Measurements from ENCODE around the gene PROCA1.

The PROCA1 gene

DNA sequence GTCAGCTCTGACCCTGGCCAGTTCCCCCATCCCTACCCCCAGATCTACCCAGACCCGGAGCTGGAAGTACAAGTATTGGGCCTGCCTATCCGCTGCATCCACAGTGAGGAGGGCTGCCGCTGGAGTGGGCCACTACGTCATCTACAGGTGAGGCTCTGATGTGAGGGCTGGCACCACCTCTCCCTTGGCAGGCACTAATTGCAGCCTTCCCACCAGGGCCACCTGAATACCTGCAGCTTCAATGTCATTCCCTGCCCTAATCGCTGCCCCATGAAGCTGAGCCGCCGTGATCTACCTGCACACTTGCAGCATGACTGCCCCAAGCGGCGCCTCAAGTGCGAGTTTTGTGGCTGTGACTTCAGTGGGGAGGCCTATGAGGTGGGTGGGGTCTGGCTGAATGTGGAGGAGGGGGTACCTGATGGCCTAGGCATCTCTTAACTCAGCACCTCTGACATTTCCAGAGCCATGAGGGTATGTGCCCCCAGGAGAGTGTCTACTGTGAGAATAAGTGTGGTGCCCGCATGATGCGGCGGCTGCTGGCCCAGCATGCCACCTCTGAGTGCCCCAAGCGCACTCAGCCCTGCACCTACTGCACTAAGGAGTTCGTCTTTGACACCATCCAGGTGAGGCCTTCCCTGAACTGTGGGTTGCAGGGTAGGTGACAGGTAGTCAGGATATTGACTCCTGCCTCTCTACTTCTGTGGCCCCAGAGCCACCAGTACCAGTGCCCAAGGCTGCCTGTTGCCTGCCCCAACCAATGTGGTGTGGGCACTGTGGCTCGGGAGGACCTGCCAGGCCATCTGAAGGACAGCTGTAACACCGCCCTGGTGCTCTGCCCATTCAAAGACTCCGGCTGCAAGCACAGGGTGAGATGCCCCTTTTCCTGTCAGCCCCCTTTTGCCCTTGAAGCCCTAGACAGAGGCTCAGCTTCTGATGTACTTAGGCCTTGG is 36.4 kb upstream of the PROCA1 start:
- DNase-seq (ENCODE audit: low read depth) = no peak
- no peak overlapping the region for H3K4me3 ChIP-seq (ENCODE audit: low read depth, low read length)
- TF ChIP-seq, protein P1, sequence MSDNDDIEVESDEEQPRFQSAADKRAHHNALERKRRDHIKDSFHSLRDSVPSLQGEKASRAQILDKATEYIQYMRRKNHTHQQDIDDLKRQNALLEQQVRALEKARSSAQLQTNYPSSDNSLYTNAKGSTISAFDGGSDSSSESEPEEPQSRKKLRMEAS (IDR thresholded peaks at IDR 0.05; ENCODE audit: low read depth, low read length) = no peak
- no peak for TF ChIP-seq CTCF (IDR thresholded peaks at IDR 0.05; ENCODE audit: low read depth, low read length)
- no peak for TF ChIP-seq MYC (IDR thresholded peaks at IDR 0.05; ENCODE audit: low read depth, low read length)
- no peak for TF ChIP-seq POLR2A (IDR thresholded peaks at IDR 0.05; ENCODE audit: extremely low read depth, insufficient read length)

- no peak overlapping the region for H3K4me3 ChIP-seq (ENCODE audit: low read depth, low read length)
- TF ChIP-seq, protein P1 (IDR thresholded peaks at IDR 0.05; ENCODE audit: low read depth, low read length) = no peak
- TF ChIP-seq CTCF (IDR thresholded peaks at IDR 0.05; ENCODE audit: low read depth, low read length) = no peak
- TF ChIP-seq MYC (IDR thresholded peaks at IDR 0.05; ENCODE audit: low read depth, low read length) = no peak
- TF ChIP-seq POLR2A (IDR thresholded peaks at IDR 0.05; ENCODE audit: extremely low read depth, insufficient read length) = no peak
- no peak for DNase-seq (ENCODE audit: low read depth)
Observed at GRCh38 chr17:28747051-28747691, 35.5 kb upstream of the PROCA1 start.

DNA sequence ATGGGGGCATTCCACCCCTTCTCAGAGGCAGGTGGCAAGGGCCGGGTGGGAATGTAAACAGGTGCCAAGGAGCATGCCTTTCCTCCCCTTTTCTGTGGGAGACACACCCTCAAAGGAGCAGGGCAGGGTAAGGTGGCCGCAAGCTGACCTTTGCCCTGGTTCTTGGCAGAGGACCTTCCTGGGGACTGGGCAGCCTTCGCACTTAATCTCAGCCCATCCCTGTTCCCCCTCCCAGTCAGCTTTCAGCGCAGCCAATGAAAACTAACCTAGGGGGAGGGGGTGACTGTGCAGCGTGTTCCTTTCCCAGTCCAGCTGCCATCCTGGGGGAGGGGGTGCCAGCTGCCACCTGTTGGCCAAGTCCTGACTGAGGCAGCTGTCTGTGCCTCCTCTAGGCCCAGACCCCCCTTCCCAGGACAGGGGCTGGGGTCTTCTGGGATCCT is 34.9 kb upstream of the PROCA1 start:
- TF ChIP-seq CTCF (IDR thresholded peaks at IDR 0.05; ENCODE audit: low read depth, low read length) (no peak), POLR2A (IDR thresholded peaks at IDR 0.05; ENCODE audit: extremely low read depth, insufficient read length) (no peak), MYC (IDR thresholded peaks at IDR 0.05; ENCODE audit: low read depth, low read length) (no peak)
- TF ChIP-seq, protein P1 (IDR thresholded peaks at IDR 0.05; ENCODE audit: low read depth, low read length) = no peak
- DNase-seq (ENCODE audit: low read depth) = no peak
- no peak overlapping the region for H3K4me3 ChIP-seq (ENCODE audit: low read depth, low read length)

- peak overlapping the region; percentile 88 for H3K4me3 ChIP-seq (ENCODE audit: low read depth, low read length)
- TF ChIP-seq CTCF (IDR thresholded peaks at IDR 0.05; ENCODE audit: low read depth, low read length) = no peak
- TF ChIP-seq MYC (IDR thresholded peaks at IDR 0.05; ENCODE audit: low read depth, low read length) = no peak
- TF ChIP-seq POLR2A (IDR thresholded peaks at IDR 0.05; ENCODE audit: extremely low read depth, insufficient read length) = no peak
- TF ChIP-seq, protein P1 (IDR thresholded peaks at IDR 0.05; ENCODE audit: low read depth, low read length) = no peak
- DNase-seq (ENCODE audit: low read depth) = no peak
Observed at GRCh38 chr17:28745786-28746411, 34.2 kb upstream of the PROCA1 start.

- peak; percentile 74 for DNase-seq (ENCODE audit: low read depth)
- peak overlapping the region; percentile 88 for H3K4me3 ChIP-seq (ENCODE audit: low read depth, low read length)
Observed at GRCh38 chr17:28744972-28745785, 33.5 kb upstream of the PROCA1 start.

More at GRCh38 chr17:28744972-28745785, 33.5 kb upstream of the PROCA1 start:
- TF ChIP-seq, protein P1 (IDR thresholded peaks at IDR 0.05; ENCODE audit: low read depth, low read length) = no peak
- TF ChIP-seq CTCF (IDR thresholded peaks at IDR 0.05; ENCODE audit: low read depth, low read length) (no peak), POLR2A (IDR thresholded peaks at IDR 0.05; ENCODE audit: extremely low read depth, insufficient read length) (no peak), MYC (IDR thresholded peaks at IDR 0.05; ENCODE audit: low read depth, low read length) (no peak)

Data from NB4 (cell line).